Amygdala (tissue), 56 donors: ENCODE data around the gene ITSN1.
A peak's percentile ranks its signal among the peaks of the same experiment; 100 is the strongest.

Experiments
- DNase-seq, 56 donors: peaks; one replicate each; lab custom pipeline; 2025; lab: John Stamatoyannopoulos, UW

The ITSN1 gene

DNA sequence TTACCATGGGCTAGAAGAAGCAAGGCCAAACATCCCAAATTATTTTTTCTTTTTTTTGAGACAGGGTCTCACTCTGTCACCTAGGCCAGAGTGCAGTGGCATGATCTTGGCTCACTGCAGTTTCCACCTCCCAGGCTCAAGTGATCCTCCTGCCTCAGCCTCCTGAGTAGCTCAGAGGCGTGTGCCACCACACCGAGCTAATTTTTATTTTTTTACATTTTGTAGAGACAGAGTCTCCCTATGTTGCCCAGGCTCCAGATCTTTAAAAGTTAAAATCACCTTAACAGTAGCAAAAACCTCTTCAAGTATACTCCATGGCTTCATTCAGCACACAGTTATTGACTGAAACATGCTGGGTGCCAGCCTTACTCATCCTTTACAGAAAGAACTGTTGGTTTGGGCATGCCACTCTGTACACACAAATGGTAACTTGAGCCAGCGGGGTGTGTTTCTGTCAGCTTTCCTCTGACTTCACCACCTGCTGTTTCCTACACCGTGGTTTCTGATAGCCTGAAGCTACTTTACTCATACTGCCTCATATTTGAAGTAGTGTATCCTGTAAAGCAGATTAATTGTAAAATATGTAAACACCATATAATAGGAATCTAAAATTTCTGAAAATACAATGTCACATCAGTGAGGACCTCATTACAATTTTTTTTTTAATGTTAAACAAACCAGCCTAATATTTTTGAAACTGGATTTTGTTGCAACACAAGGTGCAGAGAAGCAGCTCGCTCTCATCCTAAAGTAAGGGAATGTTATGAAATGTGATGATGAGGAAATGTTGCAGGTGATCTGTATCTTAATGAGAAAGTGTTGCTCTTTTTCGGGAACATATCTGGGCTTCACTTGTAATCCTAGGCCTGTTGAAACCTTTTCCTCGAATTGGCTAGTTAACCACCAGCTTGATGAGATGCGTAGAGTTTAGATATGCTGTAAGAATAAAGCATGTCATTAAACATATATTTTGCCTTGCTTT is 159.4 kb downstream of the ITSN1 start:
- DNase-seq: no peak

GRCh38 chr21:33802481-33802880 is 160.2 kb downstream of the ITSN1 start:
- DNase-seq: no peak

- DNase-seq: no peak
Observed at GRCh38 chr21:33808715-33809367, 166.5 kb downstream of the ITSN1 start.

GRCh38 chr21:33810766-33811165 is 168.5 kb downstream of the ITSN1 start:
- DNase-seq: no peak

- no peak for DNase-seq
Observed at GRCh38 chr21:33811167-33812010, 169.1 kb downstream of the ITSN1 start.

- DNase-seq: no peak
Observed at GRCh38 chr21:33813832-33814365, 171.6 kb downstream of the ITSN1 start.

DNA sequence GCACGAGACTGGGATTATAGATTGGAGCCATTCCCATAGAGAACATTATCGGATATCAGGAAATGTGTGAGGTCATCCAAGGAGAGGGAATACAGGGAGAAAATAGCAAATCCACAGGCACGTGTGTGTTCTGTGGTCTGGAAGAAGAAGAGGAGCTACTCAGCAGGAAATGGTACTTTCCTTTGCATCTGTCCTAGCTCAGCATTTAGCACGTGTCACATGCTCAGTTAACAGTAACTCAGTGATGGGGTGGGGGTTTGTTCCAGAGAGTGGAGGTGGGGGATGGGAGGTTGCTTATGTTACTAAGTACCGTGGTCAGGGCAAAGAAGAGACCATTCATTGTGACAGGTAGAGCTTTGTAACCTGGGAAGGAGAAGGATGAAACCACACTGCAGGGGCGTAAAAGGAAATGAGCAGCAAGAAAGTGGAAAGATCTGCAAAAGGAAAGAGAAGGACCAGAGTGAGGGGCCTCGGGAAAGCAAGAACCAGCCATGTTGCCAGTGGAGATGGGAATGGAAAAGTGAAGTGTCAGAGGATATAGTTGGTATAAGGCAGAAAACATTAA is 172.9 kb downstream of the ITSN1 start:
- no peak for DNase-seq

- no peak for DNase-seq
Observed at GRCh38 chr21:33816174-33816573, 173.9 kb downstream of the ITSN1 start.

GRCh38 chr21:33817138-33817537 is 174.8 kb downstream of the ITSN1 start:
- no peak for DNase-seq

- no peak for DNase-seq
Observed at GRCh38 chr21:33817663-33818451, 175.6 kb downstream of the ITSN1 start.

GRCh38 chr21:33820230-33820770 is 178.0 kb downstream of the ITSN1 start:
- no peak for DNase-seq

- DNase-seq: no peak
Observed at GRCh38 chr21:33820798-33821197, 178.5 kb downstream of the ITSN1 start.

GRCh38 chr21:33821503-33822322 is 179.4 kb downstream of the ITSN1 start:
- DNase-seq: no peak

- DNase-seq: peak in 2 of 56 donors; percentile 4 to 23
Observed at GRCh38 chr21:33824156-33824941, 182.0 kb downstream of the ITSN1 start.

- no peak for DNase-seq
Observed at GRCh38 chr21:33825419-33825818, 183.1 kb downstream of the ITSN1 start.

GRCh38 chr21:33825915-33826314 is 183.6 kb downstream of the ITSN1 start:
- peak in 1 of 56 donors; percentile 10 for DNase-seq

DNA sequence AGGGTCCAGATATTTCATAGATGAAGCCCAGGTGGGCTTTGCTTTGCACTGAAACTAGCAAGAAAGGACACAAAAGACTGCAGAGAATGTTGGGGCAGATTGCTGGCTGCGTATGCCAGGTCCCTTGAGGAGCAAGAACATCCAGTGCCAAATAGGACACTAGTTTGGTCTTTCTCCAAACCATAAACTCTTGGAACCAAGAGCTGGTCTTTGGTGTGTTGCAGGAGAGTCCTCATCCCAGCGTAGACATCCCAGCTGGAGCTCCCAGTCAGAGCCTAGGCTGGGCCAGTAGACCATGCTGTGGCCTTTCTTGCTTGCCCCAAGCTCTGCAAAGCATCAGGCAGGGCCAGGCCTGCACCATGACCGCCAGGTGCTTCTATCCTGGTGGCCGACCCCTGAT is 185.8 kb downstream of the ITSN1 start:
- no peak for DNase-seq
